ENCODE data around the gene SLC31A1. TPM values are rescaled to one million over a fixed set of nuclear protein-coding genes. Genes with fewer than 3 reads are reported as not detected.

SLC31A1 gene
- total and polyA plus RNA-seq, 8 donors = 2.5 to 16.1 (median 10.5) TPM

DNA sequence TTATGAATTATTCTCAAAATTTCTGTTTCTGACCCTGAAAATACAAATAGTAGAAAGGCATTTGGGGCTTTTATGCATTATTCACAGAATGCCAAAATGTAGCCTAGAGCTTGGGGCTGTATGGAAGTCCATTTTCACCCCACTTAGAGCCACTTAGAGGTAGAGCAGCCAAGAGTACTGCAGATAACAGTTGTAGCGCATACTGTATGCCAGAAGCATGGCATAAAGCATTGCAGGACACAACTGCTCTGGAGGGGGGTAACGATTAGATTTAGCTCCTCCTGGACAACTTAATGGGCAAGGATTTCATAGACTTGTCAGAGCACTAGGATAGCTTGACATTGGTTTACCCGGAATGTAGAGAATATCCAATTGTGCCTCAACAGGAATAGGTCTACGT is 15.7 kb downstream of the SLC31A1 start:
- no peak for TF ChIP-seq CTCF (IDR thresholded peaks at IDR 0.05)
- WGBS, 2 donors = 86% methylated on average over 4 of the region's 4 CpGs
- intact Hi-C loops (cut with DNase I) = no loop called here

GRCh38 chr9:113238202-113238858 is 17.0 kb downstream of the SLC31A1 start:
- FAIRE-seq (no peak), ATAC-seq (no peak), DNase-seq (no peak)
- Histone ChIP-seq H3K4me1 (peaks cover 0 to 7% (median under 1%) of the 10 kb centered on the region in 3 donors), H3K27ac (no peak overlapping the region), H3K27me3 (no peaks in the 10 kb centered on the region), H3K36me3 (no peaks in the 10 kb centered on the region), H3K9me3 (no peaks in the 10 kb centered on the region), H3K4me3 (no peak overlapping the region)
- 87 to 91% methylated on average over 10 of the region's 10 CpGs for WGBS, 2 donors
- TF ChIP-seq CTCF (IDR thresholded peaks at IDR 0.05) = no peak
- intact Hi-C loops (cut with DNase I) = no loop called here

More for the DNA sequence above, 15.7 kb downstream of the SLC31A1 start:
- no peak for DNase-seq
- Histone ChIP-seq H3K9me3 (no peaks in the 10 kb centered on the region), H3K36me3 (no peaks in the 10 kb centered on the region), H3K4me1 (peaks cover 0 to 12% (median 7%) of the 10 kb centered on the region in 3 donors), H3K27ac (no peak overlapping the region), H3K27me3 (no peaks in the 10 kb centered on the region), H3K4me3 (no peak overlapping the region)
- no peak for ATAC-seq
- FAIRE-seq = no peak

- Histone ChIP-seq H3K4me1 (peaks cover 0 to 2% (median 0%) of the 10 kb centered on the region in 3 donors), H3K36me3 (no peaks in the 10 kb centered on the region), H3K4me3 (no peak overlapping the region), H3K9me3 (no peaks in the 10 kb centered on the region), H3K27me3 (no peaks in the 10 kb centered on the region), H3K27ac (no peak overlapping the region)
- intact Hi-C loops (cut with DNase I) = no loop called here
- FAIRE-seq = no peak
- no peak for TF ChIP-seq CTCF (IDR thresholded peaks at IDR 0.05)
- no peak for DNase-seq
- ATAC-seq = no peak
- 21 to 29% methylated on average over 4 of the region's 4 CpGs for WGBS, 2 donors
These were observed 17.5 kb downstream of the SLC31A1 start for GRCh38 chr9:113238859-113239232.

- Histone ChIP-seq H3K36me3 (no peaks in the 10 kb centered on the region), H3K27ac (no peak overlapping the region), H3K4me3 (no peak overlapping the region), H3K9me3 (no peaks in the 10 kb centered on the region), H3K27me3 (no peaks in the 10 kb centered on the region), H3K4me1 (no peaks in the 10 kb centered on the region)
- ATAC-seq = no peak
- WGBS, 2 donors = 95 to 98% methylated on average over 2 of the region's 2 CpGs
- TF ChIP-seq CTCF (IDR thresholded peaks at IDR 0.05) = no peak
- FAIRE-seq = no peak
- no peak for DNase-seq
- intact Hi-C loops (cut with DNase I) = no loop called here
These were observed 19.8 kb downstream of the SLC31A1 start for GRCh38 chr9:113241161-113241560.

DNA sequence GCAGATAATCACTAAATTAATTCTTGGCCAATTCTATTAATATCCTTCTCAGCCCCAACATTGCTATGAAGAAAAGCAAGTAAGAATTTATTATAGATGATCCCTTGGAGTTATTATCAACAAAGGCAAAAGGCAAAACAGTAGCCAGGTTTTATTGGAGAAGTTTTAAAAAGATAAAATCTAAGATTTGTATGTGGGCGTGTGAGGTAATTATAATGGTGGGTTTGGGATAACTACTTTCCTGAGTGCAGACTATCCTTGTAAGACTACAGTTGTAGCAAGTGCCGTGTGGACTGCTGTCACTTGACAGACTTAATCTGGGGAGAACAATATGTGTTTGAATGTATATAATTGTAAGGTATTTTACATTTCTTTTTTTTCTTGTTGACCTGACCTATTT is 23.2 kb downstream of the SLC31A1 start:
- no peak for ATAC-seq
- no peak for TF ChIP-seq CTCF (IDR thresholded peaks at IDR 0.05)
- Histone ChIP-seq H3K4me1 (no peaks in the 10 kb centered on the region), H3K27ac (no peak overlapping the region), H3K9me3 (no peaks in the 10 kb centered on the region), H3K27me3 (no peaks in the 10 kb centered on the region), H3K36me3 (no peaks in the 10 kb centered on the region), H3K4me3 (no peak overlapping the region)
- DNase-seq = no peak
- FAIRE-seq = no peak
- intact Hi-C loops (cut with DNase I) = no loop called here
- 83 to 93% methylated on average over 2 of the region's 2 CpGs for WGBS, 2 donors
